ENCODE measurements around the gene GLOD4.

Gene GLOD4

DNA sequence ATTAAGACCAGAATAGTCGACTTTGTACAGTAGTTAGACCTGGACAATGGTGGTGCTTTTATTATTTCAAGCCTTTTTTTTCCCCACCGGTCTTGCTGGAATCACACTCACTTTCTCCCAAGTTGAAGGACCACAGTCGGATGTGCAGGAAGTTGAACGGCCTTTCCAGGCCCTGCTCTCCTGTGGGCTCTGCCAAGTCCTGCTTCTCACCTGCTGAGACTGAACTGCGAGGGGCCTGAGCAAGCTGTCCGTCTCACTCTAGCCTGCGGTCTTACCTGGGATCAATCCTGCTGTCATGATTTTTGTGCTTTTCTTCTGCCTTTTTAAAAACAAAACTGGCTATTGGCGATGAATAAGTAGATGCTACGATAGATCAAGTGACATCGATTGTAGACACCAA, 48.3 kb downstream of the GLOD4 start:
- DNase-seq: no peak

GRCh38 chr17:732902-733720, 49.0 kb downstream of the GLOD4 start:
- peak; percentile 39 for DNase-seq

DNA sequence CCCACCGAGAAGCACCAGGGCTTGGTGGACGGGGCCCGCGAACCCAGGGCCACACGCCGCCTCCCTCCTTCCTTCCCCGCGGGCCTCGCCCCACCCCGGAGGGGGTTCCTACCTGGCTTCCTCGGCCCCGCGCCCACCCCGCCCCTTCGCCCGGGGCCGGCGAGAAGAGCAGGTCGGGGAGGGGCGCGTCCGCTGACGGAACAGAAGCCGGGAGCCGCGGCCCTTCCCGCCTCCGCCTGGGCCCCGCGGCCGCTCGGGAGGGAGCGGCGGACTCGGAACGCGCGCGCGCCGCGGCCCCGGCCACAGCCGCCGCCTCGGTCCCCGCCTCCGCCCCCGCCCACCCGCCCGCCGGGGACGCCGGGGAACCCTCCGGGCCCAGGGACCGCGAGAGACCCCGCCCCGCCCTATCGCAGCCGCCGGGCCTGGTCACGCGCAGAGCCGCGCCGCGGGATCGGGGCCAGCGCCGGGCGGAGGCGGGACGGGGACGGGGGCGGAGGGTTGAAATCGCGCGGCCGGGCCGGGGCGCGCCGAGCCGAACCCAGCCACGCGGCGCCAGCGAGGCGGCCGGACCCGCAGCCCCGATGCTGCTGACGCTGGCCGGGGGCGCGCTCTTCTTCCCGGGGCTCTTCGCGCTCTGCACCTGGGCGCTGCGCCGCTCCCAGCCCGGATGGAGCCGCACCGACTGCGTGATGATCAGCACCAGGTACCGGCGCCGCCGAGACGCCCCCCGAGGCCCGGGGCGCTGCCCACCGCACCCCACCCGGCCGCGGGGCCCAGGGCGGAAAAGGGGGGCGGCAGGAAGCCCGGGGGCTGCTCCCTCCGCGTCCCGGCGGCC, 49.8 kb downstream of the GLOD4 start, which contains the start of gene TLCD3A:
TSS of gene TLCD3A (plus strand) at position 530 of the 835 bp plus-strand sequence. CDS start at position 582, 52 bp downstream.
- peak; percentile 61 for DNase-seq

GRCh38 chr17:731644-732066, 50.4 kb downstream of the GLOD4 start:
- DNase-seq: peak; percentile 14

- DNase-seq: no peak
Measured at GRCh38 chr17:728911-729310, 53.2 kb downstream of the GLOD4 start.

GRCh38 chr17:726271-726919, 55.7 kb downstream of the GLOD4 start:
- no peak for DNase-seq

DNA sequence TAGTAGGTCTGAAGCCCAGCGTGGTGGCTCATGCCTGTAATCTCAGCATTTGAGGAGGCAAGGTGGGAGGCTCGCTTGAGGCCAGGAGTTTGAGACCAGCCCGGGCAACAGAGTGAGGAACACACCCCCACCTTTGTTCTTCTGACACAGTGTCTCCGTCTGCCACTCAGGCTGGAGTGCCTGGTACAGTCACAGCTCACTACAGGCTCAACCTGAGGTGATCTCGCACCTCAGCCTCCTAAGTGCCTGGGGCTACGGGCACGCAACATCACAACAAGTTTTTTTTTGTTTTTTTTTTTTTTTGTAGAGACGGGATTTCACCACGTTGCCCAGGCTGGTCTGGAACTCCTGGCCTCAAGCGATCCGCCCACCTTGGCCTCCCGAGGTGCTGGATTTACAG, 56.3 kb downstream of the GLOD4 start:
- no peak for DNase-seq

- no peak for DNase-seq
Measured at GRCh38 chr17:725084-725483, 57.0 kb downstream of the GLOD4 start.

DNA sequence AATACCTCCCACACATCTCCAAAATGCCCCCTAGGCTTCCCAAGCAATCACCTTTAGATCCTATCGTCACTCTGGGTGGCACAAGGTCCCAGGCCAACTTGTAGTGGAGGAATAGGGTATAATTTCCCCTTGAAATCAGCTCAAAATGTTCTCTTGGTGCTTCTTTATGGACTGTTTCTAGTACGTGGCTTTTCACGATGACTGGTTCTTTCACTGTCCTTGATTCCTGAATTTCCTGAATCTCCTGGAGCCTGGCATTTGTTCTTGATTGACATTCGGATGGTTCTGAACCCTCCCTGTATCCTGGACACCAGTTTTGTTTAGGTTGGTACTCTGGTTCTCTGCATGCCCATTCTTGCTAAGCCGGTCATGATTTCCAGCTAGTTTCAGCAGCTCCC, 60.5 kb downstream of the GLOD4 start:
- no peak for DNase-seq

- DNase-seq: no peak
Measured at GRCh38 chr17:720706-721539, 61.2 kb downstream of the GLOD4 start.

- no peak for DNase-seq
Measured at GRCh38 chr17:718075-718474, 64.0 kb downstream of the GLOD4 start.
